SK-N-SH treated with all-trans-retinoic acid at 6 μM for 48 hours (cell line): ENCODE results near the gene NOL3.

Experiments
- ESRRG ChIP-seq: fragments of 250-450 bp; sonication (Bioruptor Pico); IDR thresholded peaks from 2 replicates; pipeline ENCODE4 v1.6.1; 2021; ENCODE audit warnings: mild to moderate bottlenecking
- ISL1 ChIP-seq: fragments of 250-450 bp; sonication (Bioruptor Pico); IDR thresholded peaks from 2 replicates; pipeline ENCODE4 v2.1.2; 2022; ENCODE audit warnings: mild to moderate bottlenecking, moderate library complexity
- OSR1 ChIP-seq: fragments of 250-450 bp; sonication (Bioruptor Pico); IDR thresholded peaks from 2 replicates; pipeline ENCODE4 v1.8.0; 2022; ENCODE audit warnings: moderate library complexity, mild to moderate bottlenecking, inconsistent platforms
- PATZ1 ChIP-seq: fragments of 250-450 bp; sonication (Bioruptor Pico); IDR thresholded peaks from 2 replicates; pipeline ENCODE4 v1.8.0; 2020; ENCODE audit warnings: mild to moderate bottlenecking, moderate library complexity, borderline replicate concordance
- PPARA ChIP-seq: fragments of 250-450 bp; sonication (Bioruptor Pico); IDR thresholded peaks from 2 replicates; pipeline ENCODE4 v1.5.0; 2020; ENCODE audit warnings: mild to moderate bottlenecking, borderline replicate concordance
- RARB ChIP-seq: fragments of 250-450 bp; sonication (Bioruptor Pico); IDR thresholded peaks from 2 replicates; pipeline ENCODE4 v1.8.0; 2021; ENCODE audit warnings: mild to moderate bottlenecking, moderate library complexity
- SNAI2 ChIP-seq: fragments of 250-450 bp; sonication (Bioruptor Pico); IDR thresholded peaks from 2 replicates; pipeline ENCODE4 v1.5.0; 2020; ENCODE audit warnings: mild to moderate bottlenecking, moderate library complexity
- TCF4 ChIP-seq: fragments of 250-450 bp; sonication (Bioruptor Pico); IDR thresholded peaks from 2 replicates; pipeline ENCODE4 v1.8.0; 2021; ENCODE audit warnings: mild to moderate bottlenecking, moderate library complexity, borderline replicate concordance
- ZC3H10 ChIP-seq: fragments of 250-450 bp; sonication (Bioruptor Pico); IDR thresholded peaks from 2 replicates; pipeline ENCODE4 v1.5.1; 2021; ENCODE audit warnings: mild to moderate bottlenecking, moderate library complexity
- ZFP30 ChIP-seq: fragments of 450-650 bp; formaldehyde crosslinking; IDR thresholded peaks from 2 replicates; pipeline ENCODE4 v1.5.0; 2022; ENCODE audit warnings: mild to moderate bottlenecking, moderate library complexity

- TF ChIP-seq SNAI2 (CRISPR knock-in tag) (no peak), RARB (CRISPR knock-in tag) (no peak), OSR1 (CRISPR knock-in tag) (no peak), ZC3H10 (CRISPR knock-in tag) (no peak), PATZ1 (no peak), PPARA (CRISPR knock-in tag) (no peak), ESRRG (no peak), TCF4 (no peak), ZFP30 (no peak), ISL1 (no peak)
Measured at GRCh38 chr16:67174706-67175231, 4.4 kb downstream of the NOL3 start.
